Measurements from ENCODE around the gene TUBB1. TPM values are rescaled to one million over a fixed set of nuclear protein-coding genes. Genes with fewer than 3 reads are reported as not detected.

TUBB1 gene
- total and polyA plus RNA-seq, 2 of the 13 experiments (the other 11 are each of a cell fraction or from before 2014, with no cell fraction given), result 0.11 to 57.6 TPM

- TF ChIP-seq ZNF34 (CRISPR knock-in tag; IDR thresholded peaks at IDR 0.05; ENCODE audit: borderline replicate concordance) (no peak), FOXA1 (IDR thresholded peaks at IDR 0.05) (no peak), FOXA1 (CRISPR knock-in tag; IDR thresholded peaks at IDR 0.05) (0 out of 2 replicates have a peak, but pooled peaks have one; percentile 29), THAP8 (CRISPR knock-in tag; IDR thresholded peaks at IDR 0.05; ENCODE audit: borderline replicate concordance) (no peak), SOX5 (CRISPR knock-in tag; IDR thresholded peaks at IDR 0.05; ENCODE audit: borderline replicate concordance) (peak; percentile 62; the same call in 1 of the 2 replicates), ZNF572 (CRISPR knock-in tag; IDR thresholded peaks at IDR 0.05) (no peak), GTF2F1 (IDR thresholded peaks at IDR 0.05; ENCODE audit: low read length) (no peak), SRSF4 (IDR thresholded peaks at IDR 0.05; ENCODE audit: low read depth, low read length, poor library complexity, severe bottlenecking) (no peak), ZMAT3 (CRISPR knock-in tag; conservative IDR thresholded peaks at IDR 0.05) (no peak), ZBTB1 (CRISPR knock-in tag; IDR thresholded peaks at IDR 0.05; ENCODE audit: borderline replicate concordance) (no peak), ASH2L (IDR thresholded peaks at IDR 0.05; ENCODE audit: insufficient read length, low read depth, low read length) (peak; percentile 36), SMC3 (IDR thresholded peaks at IDR 0.05; ENCODE audit: low read length) (0 out of 2 replicates have a peak, but pooled peaks have one; percentile 25), ESRRA (CRISPR knock-in tag; IDR thresholded peaks at IDR 0.05; ENCODE audit: low read depth) (no peak), TCF7 (IDR thresholded peaks at IDR 0.05; ENCODE audit: low read depth) (0 out of 2 replicates have a peak, but pooled peaks have one; percentile 44), IRF2 (CRISPR knock-in tag; IDR thresholded peaks at IDR 0.05) (peak; percentile 11; the same call in 1 of the 2 replicates), GPBP1L1 (CRISPR knock-in tag; IDR thresholded peaks at IDR 0.05) (no peak), XRCC5 (optimal IDR thresholded peaks at IDR 0.05; ENCODE audit: low read length) (peak; percentile 39), ZBTB38 (CRISPR knock-in tag; IDR thresholded peaks at IDR 0.05) (peak; percentile 79), ZHX1 (CRISPR knock-in tag; IDR thresholded peaks at IDR 0.05; ENCODE audit: low read depth) (peak; percentile 82; the same call in 1 of the 2 replicates), ZNF549 (CRISPR knock-in tag; IDR thresholded peaks at IDR 0.05) (no peak), RBFOX2 (IDR thresholded peaks at IDR 0.05; ENCODE audit: low read depth, low read length) (no peak), HDAC2 (CRISPR knock-in tag; IDR thresholded peaks at IDR 0.05) (0 out of 2 replicates have a peak, but pooled peaks have one; percentile 14), YEATS4 (CRISPR knock-in tag; IDR thresholded peaks at IDR 0.05; ENCODE audit: borderline replicate concordance) (no peak), FOXM1 (CRISPR knock-in tag; IDR thresholded peaks at IDR 0.05) (no peak), SALL1 (CRISPR knock-in tag; IDR thresholded peaks at IDR 0.05) (peak; percentile 29; the same call in 1 of the 2 replicates)
- TF ChIP-seq, protein P1, sequence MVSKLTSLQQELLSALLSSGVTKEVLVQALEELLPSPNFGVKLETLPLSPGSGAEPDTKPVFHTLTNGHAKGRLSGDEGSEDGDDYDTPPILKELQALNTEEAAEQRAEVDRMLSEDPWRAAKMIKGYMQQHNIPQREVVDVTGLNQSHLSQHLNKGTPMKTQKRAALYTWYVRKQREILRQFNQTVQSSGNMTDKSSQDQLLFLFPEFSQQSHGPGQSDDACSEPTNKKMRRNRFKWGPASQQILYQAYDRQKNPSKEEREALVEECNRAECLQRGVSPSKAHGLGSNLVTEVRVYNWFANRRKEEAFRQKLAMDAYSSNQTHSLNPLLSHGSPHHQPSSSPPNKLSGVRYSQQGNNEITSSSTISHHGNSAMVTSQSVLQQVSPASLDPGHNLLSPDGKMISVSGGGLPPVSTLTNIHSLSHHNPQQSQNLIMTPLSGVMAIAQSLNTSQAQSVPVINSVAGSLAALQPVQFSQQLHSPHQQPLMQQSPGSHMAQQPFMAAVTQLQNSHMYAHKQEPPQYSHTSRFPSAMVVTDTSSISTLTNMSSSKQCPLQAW (CRISPR knock-in tag; IDR thresholded peaks at IDR 0.05), result no peak
These were observed 27.5 kb upstream of the TUBB1 start (continued) for GRCh38 chr20:58991715-58992114.
